RWPE2 (cell line): ENCODE results near the gene TRMT61A.

Experiments used
- ATAC-seq: fragments of 200-7000 bp; cut with Tn5 transposase; 3 replicates; pipeline ENCODE4 v1.9.1; 2021; ENCODE audit warnings: low read depth
- DNase-seq: peaks from one replicate; pipeline ENCODE4 v3.0.0-alpha.2; 2020; ENCODE audit warnings: low spot score
- H3K27ac ChIP-seq: fragments of 450-650 bp; 2 replicates; pipeline ENCODE4 v1.5.1; 2017; ENCODE audit warnings: mild to moderate bottlenecking; ENCODE audit not compliant: poor library complexity, severe bottlenecking
- H3K27me3 ChIP-seq: fragments of 250-450 bp; sonication (Bioruptor Pico); 2 replicates; pipeline ENCODE4 v1.5.1; 2021; ENCODE audit warnings: mild to moderate bottlenecking, moderate library complexity; ENCODE audit not compliant: insufficient read depth, poor library complexity, severe bottlenecking
- H3K36me3 ChIP-seq: fragments of 250-450 bp; sonication (Bioruptor Pico); 2 replicates; pipeline ENCODE4 v1.5.1; 2020; ENCODE audit warnings: low read depth, mild to moderate bottlenecking, moderate library complexity
- H3K4me1 ChIP-seq: fragments of 250-450 bp; sonication (Bioruptor Pico); 2 replicates; pipeline ENCODE4 v1.5.1; 2021; ENCODE audit warnings: mild to moderate bottlenecking, moderate library complexity; ENCODE audit not compliant: insufficient read depth, poor library complexity, severe bottlenecking
- H3K4me3 ChIP-seq: fragments of 250-450 bp; sonication (Bioruptor Pico); 2 replicates; pipeline ENCODE4 v1.5.1; 2021; ENCODE audit warnings: mild to moderate bottlenecking, moderate library complexity; ENCODE audit not compliant: severe bottlenecking
- H3K9me3 ChIP-seq: fragments of 250-450 bp; sonication (Bioruptor Pico); 2 replicates; pipeline ENCODE4 v1.5.1; 2021; ENCODE audit warnings: mild to moderate bottlenecking, moderate library complexity; ENCODE audit not compliant: severe bottlenecking
- CTCF ChIP-seq: fragments of 450-650 bp; IDR thresholded peaks from one replicate; pipeline ENCODE4 v1.5.1; 2017; ENCODE audit warnings: mild to moderate bottlenecking, moderate library complexity; ENCODE audit not compliant: poor library complexity, severe bottlenecking

TRMT61A gene

GRCh38 chr14:103528587-103529382 is at the start of gene TRMT61A:
TSS of gene TRMT61A (plus strand) at chr14:103529196. CDS start at chr14:103529979, 783 bp downstream.
- Histone ChIP-seq H3K4me1 (peaks cover 6% of the 10 kb centered on the region), H3K4me3 (peak within 1 kb of the TSS; percentile 100), H3K36me3 (peaks cover 12% of the 10 kb centered on the region), H3K9me3 (no peaks in the 10 kb centered on the region), H3K27me3 (no peaks in the 10 kb centered on the region), H3K27ac (peak within 1 kb of the TSS; percentile 33)
- peak; percentile 69 for ATAC-seq
- no peak for TF ChIP-seq CTCF
- DNase-seq = no peak

DNA sequence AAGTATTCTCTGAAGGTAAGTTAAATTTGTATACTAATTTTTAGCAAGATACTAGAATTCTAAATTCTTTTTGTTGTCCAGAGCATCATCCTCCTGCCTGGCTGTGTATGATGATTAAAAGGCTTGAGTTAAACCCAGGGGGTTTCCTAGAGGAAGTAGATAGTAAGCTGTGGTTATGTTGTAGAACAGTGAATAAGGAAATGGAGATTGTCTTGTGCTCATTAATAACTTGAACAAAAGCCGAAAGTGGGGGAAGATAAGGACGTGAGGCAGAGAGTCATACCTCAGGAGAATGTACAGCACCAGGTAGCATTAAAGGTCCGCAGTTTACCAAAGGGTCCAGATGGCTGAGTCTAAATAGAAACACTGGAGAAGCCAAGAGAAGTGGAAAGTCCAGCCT is 48.4 kb upstream of the TRMT61A start:
- H3K27ac ChIP-seq = no peak overlapping the region
- no peak for DNase-seq

GRCh38 chr14:103483600-103483999 is 45.4 kb upstream of the TRMT61A start:
- no peak overlapping the region for H3K4me3 ChIP-seq
- TF ChIP-seq CTCF = no peak
- H3K27me3 ChIP-seq = no peaks in the 10 kb centered on the region
- H3K27ac ChIP-seq = peak overlapping the region; percentile 12
- H3K4me1 ChIP-seq = peaks cover 14% of the 10 kb centered on the region
- DNase-seq (peak; percentile 84), ATAC-seq (peak; percentile 92)
- no peaks in the 10 kb centered on the region for H3K9me3 ChIP-seq
- peaks cover 93% of the 10 kb centered on the region for H3K36me3 ChIP-seq

More for the DNA sequence above, 48.4 kb upstream of the TRMT61A start:
- no peaks in the 10 kb centered on the region for H3K27me3 ChIP-seq
- no peaks in the 10 kb centered on the region for H3K9me3 ChIP-seq
- peaks cover 14% of the 10 kb centered on the region for H3K4me1 ChIP-seq
- no peak overlapping the region for H3K4me3 ChIP-seq
- ATAC-seq = no peak
- H3K36me3 ChIP-seq = peaks cover 88% of the 10 kb centered on the region
- no peak for TF ChIP-seq CTCF

- H3K36me3 ChIP-seq = peaks cover 93% of the 10 kb centered on the region
- TF ChIP-seq CTCF = no peak
These were observed 43.5 kb upstream of the TRMT61A start for GRCh38 chr14:103485504-103485903.

DNA sequence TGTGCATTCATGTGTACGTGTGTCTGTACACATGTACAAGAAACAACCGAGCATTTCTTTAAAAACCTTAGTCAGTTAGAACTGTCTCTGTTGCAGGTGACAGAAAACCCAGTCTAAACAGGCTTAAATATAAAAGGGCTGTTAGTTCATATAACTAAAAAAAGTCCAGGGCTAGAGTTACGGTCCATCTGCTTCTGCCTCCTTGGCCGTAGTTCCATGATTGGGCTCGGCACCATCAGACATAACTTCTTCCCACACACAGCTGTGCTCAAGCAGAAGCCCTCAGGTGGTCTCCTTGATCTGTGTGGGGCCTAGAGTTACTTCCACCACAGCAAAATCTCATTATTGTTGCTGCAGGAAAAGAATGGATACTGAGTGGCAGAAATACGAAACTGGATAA is 40.9 kb upstream of the TRMT61A start:
- no peak for TF ChIP-seq CTCF
- Histone ChIP-seq H3K27me3 (no peaks in the 10 kb centered on the region), H3K4me3 (no peak overlapping the region), H3K36me3 (peaks cover 93% of the 10 kb centered on the region), H3K9me3 (no peaks in the 10 kb centered on the region), H3K4me1 (peaks cover 9% of the 10 kb centered on the region), H3K27ac (no peak overlapping the region)
- DNase-seq = no peak
- no peak for ATAC-seq

More at GRCh38 chr14:103485504-103485903, 43.5 kb upstream of the TRMT61A start:
- DNase-seq (no peak), ATAC-seq (no peak)
- peaks cover 14% of the 10 kb centered on the region for H3K4me1 ChIP-seq
- H3K4me3 ChIP-seq = no peak overlapping the region
- H3K27me3 ChIP-seq = no peaks in the 10 kb centered on the region
- no peaks in the 10 kb centered on the region for H3K9me3 ChIP-seq
- H3K27ac ChIP-seq = no peak overlapping the region
